Loucy (cell line): Measurements from ENCODE around the gene SLCO4A1.

ENCODE experiments used
- CTCF ChIP-seq: fragments of 200-600 bp; sonication (generic); conservative IDR thresholded peaks from 2 replicates; pipeline ENCODE4 v1.5.1; 2014; ENCODE audit warnings: mild to moderate bottlenecking, antibody characterized with exemption, low read length
- EZH2phosphoT487 ChIP-seq: fragments of 200-600 bp; IDR thresholded peaks from 2 replicates; pipeline ENCODE4 v1.6.1; 2018; ENCODE audit warnings: antibody characterized with exemption, mild to moderate bottlenecking, moderate library complexity, borderline replicate concordance

DNA sequence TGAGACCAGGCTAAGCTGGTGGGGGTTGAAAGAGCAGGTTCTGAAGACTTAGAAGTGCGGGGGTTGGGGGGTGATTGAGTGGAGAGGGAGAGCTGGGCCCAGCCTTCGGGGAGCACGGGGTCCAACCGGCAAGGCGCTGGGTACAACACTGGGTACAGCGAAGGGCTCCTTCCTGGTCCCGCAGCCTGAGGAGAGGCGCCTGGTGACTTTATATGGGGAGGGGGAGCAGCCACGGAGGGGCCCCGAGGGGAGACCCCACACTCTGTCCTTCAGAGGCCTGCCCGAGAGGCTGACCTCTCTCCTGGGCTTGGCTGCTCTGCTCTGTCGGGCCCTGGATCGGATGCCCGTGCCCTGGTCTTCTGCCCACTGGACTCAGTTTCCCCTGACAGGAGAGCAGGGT lies 55.9 kb downstream of the SLCO4A1 start:
- TF ChIP-seq CTCF (no peak), EZH2phosphoT487 (no peak)
